Stimulated activated CD8-positive, alpha-beta memory T cell treated with anti-CD3 and anti-CD28 coated beads, Interleukin-7, amount 100 ng/mL, for 24 hours (primary cell): ENCODE results near the gene PCDH8.
A peak's percentile ranks its signal among the peaks of the same experiment; 100 is the strongest.

Experiments
- DNase-seq: peaks from one replicate; pipeline ENCODE4 v3.0.0-alpha.2; 2020; ENCODE audit warnings: low read depth

PCDH8 gene

DNA sequence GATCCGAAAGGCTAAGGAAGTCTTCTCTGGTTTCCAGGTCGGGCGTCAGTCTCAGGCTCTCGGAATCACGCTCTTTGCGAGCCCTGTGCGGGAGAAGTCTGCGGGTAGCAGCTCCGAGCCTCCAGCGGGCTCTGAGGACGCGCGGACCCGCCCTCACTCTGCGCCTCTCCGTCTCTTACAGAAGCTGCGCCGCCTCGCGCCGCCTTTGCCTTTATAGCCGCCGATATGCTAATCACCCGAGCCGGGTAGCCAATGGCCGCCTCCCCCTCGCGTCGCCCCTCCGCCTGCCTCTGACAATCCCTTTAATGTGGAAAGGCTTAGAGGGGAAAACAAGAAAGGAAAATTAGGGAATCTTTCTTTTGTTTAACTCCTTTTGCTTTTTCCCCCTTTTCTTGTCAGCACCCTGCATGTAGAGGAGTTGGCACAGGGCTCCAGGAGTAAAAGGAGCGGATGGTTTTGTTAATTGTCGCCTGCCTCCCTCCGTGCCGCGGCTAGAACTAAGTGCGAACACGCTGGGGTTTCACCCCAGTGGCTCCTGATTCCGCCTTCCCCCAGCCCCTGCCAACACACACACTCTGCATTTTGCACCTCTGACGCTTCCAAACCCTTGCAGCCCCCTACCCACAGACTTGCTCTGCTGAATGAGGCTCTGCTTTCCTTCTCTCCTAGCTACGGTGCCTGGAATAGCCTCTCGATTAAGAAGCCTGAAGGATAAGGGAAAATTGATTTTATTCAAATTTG, at the start of gene PCDH8:
TSS of gene PCDH8 (minus strand) at position 186 of the 741 bp plus-strand sequence. CDS start 204 bp downstream, outside the sequence.
- no peak for DNase-seq

DNA sequence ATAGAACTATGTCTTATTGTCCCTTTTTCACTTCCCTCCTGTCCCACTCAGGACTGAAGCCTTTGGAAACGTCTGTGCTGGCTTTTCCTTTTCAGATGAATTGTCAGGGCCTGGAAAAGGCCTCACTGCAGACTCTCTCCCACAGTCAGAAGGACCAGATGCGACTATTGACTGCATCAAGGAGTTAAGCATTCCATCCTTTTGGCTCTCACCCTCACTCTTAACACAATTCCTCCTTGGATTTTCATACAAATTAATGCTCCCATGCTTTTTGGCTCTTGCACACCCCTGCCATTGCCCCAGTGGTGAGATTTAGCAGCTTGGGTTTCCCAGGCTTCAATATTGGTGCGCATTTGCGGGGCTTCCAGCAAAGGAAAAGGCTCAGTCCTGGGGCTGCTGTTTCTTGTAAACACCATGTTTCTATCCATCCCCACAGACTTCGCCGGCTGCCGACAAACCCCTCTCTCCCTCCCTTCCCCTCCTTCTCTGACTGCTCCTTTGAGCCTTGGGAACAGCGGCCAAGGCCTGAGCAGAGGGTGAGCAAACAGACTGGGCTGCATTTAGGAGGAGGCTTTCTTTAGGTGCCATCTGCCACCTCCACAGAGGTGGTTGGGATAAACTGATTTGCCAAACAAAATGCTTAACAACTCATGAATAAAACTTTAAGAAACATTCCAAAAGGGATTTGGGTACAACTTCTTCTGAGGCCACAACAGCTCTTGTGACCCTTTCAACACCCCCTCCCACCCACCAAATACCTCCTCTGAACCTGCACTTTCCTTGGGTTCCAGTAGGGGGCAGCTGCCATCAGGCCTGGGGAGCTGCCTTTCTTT, 48.6 kb upstream of the PCDH8 start:
- DNase-seq, result no peak

- no peak for DNase-seq
These were observed 46.0 kb upstream of the PCDH8 start for GRCh38 chr13:52894413-52894812.

DNA sequence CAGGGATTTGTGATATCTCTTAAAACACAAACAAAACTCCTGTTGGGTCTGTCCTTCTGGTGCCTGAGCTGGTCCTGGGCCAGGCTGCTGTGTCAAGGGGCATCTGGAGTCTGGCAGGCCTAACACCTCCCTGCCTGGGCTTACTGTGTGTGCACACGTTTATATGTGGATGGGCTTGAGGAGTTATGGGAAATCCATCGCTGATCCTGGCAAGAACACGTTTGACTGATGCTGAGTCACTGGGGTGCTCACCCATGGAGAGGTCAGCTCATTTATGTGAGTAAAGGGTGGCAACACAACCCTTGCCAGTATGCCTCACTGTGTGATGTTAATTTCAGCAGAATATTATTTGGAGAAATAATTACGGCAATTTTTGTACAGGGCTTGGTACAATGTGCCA, 44.5 kb upstream of the PCDH8 start:
- no peak for DNase-seq

- DNase-seq, result no peak
These were observed 43.3 kb upstream of the PCDH8 start for GRCh38 chr13:52891706-52892105.

DNA sequence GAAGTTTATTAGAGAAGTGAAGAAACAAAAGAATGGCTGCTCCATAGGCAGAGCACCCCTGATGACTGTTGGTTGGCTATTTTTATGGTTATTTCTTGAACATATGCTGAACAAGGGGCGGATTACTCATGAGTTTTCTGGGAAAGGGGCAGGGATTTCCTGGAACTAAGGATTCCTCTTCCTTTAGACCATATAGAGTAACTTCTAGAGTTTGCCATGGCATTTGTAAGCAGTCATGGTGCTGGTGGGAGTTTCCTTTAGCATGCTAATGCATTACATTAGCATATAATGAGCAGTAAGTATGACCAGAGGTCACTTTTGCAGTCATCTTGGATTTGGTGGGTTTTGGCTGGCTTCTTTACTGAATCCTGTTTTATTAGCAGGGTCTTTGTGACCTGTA, 38.7 kb upstream of the PCDH8 start:
- no peak for DNase-seq

DNA sequence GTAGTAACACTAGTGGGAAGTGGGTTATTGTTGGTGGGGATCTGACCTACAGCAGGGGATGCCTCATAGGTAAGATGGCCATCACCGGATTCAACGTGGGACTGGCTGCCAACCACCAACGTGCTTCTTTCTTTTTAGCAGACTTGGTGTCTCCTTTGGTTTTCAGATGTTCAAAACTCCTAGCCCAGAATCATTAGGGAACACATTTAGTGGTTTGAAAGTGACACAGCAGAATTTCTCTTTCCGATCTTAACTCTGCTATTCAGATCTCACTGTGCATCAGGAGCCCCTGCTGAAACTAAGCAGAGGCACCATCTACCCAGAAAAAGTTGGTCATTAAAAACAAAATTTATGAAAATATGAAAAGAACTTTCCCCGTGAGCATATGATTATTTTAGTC, 36.7 kb upstream of the PCDH8 start:
- no peak for DNase-seq

GRCh38 chr13:52884429-52885010, 36.1 kb upstream of the PCDH8 start:
- no peak for DNase-seq

DNA sequence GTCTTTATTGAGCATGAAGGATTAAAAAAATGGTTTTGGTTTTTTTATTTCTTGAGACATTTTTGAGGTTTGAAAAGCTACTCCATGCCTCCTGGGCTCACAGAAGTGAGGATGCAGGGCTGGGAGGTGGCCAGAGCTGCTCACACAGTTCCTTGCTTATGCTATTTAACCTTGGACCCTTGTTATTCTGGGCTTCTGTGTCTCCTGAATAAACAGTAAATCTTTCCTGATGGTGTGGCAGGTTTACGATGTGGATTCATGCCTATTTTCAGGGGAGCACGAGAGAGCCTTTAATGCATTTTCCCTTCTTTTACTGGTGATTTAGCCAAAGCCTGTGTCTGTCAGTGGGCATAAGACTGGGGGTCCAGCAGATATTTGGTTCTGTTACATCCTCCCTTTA, 34.3 kb upstream of the PCDH8 start:
- no peak for DNase-seq

DNA sequence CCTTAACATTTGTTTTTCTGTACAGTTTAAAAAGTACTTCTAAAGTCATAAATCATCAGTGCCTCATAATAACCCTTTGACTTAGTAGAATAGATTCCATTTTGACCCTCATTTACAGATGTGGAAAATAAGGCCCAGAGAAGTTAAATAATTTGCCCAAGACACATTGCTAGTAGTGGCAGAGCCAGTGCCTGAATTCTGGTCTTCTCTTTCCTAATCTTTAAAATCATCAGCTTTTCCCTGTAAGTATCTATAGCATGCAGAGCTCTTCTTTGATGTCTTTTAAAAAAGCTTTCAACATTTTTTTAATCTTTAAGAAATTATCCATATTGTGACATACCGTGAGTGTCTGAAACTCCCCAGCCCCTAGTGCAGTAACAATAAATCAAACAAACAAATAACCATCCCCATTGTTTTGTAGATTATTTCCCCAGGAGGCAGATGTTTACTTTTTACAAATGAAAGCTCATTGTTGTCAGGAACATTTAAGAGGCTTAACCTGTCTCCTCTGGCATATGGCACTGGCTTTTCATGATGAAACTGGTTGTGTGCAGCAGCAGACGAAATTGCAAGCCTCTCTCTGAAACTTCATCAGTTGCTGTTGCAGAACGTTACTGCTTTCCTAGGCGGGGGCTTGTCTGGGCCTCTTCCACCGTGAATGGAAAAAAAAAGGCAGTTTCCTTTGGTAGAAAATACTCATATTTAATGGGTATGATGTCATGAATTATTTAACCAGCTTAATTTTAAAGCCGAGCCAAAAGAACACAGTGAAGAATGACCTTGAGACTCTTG, 31.7 kb upstream of the PCDH8 start:
- DNase-seq, result no peak

- DNase-seq, result no peak
These were observed 30.4 kb upstream of the PCDH8 start for GRCh38 chr13:52878831-52879230.

- no peak for DNase-seq
These were observed 21.7 kb upstream of the PCDH8 start for GRCh38 chr13:52870143-52870542.

DNA sequence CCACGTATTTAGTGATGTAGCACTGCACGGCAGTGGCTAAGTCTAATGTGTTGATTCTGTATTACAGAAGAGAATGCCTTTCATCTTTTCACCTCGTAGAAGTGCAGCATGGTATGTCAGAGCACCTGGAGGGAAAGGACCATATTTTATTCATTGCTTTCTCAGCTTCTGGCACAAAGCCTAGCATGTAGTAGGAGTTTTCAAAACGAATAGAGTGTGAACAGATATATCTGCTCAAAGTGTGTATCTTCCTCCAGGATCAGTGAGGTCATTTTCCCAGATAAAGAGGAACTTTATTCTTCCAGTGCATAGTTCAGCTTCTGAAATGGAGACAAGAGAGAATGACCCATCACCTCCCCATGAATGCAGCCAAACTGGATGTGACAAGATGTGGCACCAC, 21.2 kb upstream of the PCDH8 start:
- no peak for DNase-seq

DNA sequence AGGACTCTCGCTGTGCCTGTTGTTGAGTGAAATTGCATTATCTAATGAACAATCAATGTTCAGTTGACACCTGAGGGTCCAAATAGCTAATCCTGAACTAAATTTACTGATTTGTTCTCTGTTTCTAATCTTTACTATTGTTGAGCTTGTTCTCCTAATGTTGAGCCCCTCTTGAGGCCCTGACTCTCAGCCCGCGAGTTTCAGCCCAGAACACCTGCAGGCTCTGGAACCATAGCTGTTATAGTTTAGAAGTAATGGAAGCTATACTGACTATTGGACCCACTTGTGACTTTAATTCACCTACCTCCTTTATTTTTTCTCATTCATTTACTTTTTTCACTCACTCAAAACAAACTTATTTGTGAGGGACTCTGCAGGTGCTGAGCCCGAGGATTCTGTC, 20.6 kb upstream of the PCDH8 start:
- DNase-seq, result no peak

- no peak for DNase-seq
These were observed 19.8 kb upstream of the PCDH8 start for GRCh38 chr13:52868190-52868589.

GRCh38 chr13:52864941-52865340, 16.5 kb upstream of the PCDH8 start:
- DNase-seq, result no peak

- DNase-seq, result no peak
These were observed 14.1 kb upstream of the PCDH8 start for GRCh38 chr13:52862358-52863206.

DNA sequence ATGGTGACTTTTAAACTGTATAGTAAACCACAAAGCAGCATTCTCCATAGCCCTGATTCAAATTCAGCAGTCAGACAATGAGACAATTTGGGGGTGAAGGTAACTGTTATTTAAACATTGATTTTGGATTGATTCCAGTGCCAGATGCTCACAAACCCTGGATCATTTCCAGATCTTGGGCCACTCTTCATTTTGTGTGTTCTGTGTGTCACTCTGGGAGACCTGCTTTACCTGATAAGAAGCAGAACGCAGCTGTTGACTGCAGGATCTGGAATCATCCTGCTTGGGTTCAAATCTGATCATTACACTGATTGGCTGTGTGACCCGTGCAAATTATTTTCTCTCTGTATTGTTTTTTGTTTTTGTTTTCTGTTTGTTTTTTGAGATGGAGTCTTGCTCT, 4.0 kb upstream of the PCDH8 start:
- no peak for DNase-seq

DNA sequence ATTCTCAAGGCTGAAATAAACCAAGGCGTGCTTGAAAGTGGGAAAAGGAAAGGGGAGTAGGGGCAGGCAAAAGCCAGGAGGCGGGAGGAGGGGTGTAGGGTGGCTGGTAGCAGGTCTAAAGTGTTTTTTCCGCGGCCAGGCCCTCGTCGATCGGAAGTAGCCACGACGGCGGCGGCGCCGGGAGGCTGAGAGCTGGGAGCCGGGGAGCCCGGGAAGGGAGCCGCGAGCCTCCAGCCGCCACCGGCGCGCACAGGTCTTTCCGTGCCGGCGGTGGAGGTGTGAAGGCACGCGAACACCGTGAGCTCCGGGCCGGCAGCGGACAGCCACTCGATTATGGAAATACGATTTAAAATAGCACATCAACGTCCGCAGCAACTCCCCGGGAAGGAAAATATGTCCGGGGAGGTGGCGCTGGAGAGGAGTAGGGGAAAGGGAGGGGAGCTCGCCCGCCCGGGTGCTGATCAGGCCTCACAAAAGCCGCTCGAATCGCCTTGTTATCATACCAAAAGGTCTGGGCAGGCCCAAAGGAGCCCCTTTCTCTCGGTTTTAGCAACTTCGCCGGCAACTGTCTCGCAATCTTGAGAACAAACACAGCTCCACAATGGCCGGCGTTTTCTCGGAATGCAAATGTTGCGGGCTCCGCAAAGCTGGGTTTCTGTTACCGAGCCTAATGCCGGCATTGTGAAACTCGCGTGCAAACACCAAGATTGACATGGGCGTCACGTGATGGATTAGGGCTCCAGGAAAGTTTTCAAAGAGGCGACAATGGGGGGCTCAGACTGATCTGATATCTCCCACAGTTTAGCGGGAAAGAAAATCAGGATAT, 2.9 kb upstream of the PCDH8 start:
- no peak for DNase-seq

DNA sequence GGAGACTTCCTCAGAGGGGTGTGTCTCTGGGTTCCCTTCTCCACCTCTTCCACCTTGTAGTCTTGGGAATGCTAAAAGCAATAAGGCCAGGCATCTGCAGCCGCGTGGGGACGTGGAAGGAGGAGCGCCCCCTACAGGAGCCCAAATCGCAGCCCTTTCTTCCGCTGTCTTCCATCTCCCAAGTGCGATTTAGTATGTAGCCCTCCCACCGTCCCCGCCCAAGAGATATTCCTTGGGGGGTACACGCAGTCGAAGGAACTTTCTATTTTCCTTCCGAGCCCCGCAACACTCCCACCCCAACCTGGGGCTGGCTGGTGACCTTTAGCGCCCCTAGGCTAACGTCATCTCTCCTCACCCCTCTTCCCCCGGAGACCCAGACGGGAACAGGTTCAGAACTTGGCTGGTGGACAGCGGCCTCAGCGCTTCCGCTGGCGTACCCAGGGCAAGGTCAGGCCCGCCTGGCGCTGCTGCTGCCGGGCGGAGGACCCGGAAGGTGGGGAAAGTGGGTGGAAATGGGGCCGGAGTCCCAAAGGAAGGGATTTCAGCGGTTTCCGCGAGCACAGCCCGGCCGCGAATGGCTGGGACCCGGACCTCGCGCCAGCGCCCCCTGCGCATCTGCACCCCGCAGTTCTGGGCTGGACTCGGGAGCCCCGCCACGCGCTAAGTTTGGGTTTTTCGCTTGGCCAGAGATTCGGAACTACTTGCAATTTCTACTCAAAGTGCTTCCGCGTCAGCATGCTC, 2.1 kb upstream of the PCDH8 start:
- DNase-seq, result peak; percentile 14
